Erythroblast (primary cell): ENCODE data around the gene SRSF2.

ENCODE experiments used
- GATA1 ChIP-seq: IDR thresholded peaks from 2 replicates; pipeline ENCODE4 v1.6.1; 2011; ENCODE audit warnings: low read depth, mild to moderate bottlenecking, control low read depth, low read length, moderate library complexity
- POLR2A ChIP-seq: IDR thresholded peaks from 2 replicates; pipeline ENCODE4 v1.6.1; 2011; ENCODE audit warnings: mild to moderate bottlenecking, low read length

DNA sequence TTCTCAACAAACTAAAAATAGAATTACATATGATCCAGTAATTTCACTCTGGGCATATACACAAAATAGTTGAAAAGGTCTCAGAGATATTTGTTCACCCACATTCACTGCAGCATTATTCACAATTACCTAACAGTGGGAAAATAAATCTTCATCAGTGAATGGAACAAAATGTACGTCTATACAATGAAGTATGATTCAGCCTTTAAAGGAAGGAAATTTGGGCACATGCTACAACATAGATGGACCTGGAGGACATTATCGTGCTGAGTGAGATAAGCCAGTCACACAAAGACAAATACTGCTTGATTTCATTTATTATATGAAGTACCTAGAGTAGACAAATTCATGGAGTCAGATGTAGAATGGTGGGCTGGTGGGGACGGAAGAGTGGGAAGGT lies 47.8 kb upstream of the SRSF2 start:
- TF ChIP-seq POLR2A (no peak), GATA1 (no peak)
